Measurements from ENCODE around the gene ZNF22. TPM values are rescaled to one million over a fixed set of nuclear protein-coding genes. Genes with fewer than 3 reads are reported as not detected.
A peak's percentile ranks its signal among the peaks of the same experiment; 100 is the strongest.

Gene ZNF22
- total and polyA plus RNA-seq, 12 donors, result 8.0 to 28.7 (median 13.2) TPM

DNA sequence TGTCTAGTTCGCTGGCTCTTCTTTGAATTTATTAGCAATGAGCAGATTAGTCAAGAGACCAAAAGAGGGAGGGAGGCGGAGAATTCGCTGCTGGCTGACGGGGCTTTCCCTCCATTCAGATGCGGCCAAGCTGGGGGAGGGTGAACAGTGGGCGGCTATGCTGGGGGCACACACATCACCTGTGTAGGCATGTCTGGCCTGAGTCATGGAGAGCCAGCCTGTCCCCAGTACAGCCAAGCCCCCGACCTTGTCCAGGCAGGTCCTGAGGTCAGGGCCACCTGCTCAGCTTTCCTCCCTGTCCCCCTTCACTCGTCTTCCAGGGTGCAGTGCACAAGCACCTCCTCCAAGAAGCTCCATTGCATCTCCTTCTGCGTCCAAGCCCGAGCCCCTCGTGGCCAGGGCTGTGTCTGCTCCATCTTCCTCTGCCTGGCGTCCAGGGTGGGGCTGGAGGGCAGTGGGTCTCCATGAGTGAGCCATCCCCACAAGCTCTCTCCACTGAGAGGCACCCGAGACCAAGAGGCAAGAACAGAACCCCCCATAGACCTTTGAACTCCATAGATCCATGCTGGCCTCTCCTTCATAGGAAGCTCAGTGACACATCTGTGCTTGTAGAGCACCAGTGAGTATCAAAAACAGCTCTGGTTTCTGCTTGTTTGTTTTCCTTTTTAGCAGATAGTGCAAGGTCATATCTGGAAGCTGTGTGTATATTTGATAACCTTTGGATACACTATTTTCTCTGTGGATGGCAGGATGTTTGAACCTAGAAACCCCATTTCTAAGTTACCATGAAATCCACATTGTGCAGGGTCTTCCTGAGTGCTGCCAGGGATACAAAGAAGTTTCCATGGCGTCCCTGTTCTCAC, 20.2 kb upstream of the ZNF22 start:
- Histone ChIP-seq H3K27me3 (no peaks in the 10 kb centered on the region), H3K36me3 (replicated peaks in 1 of 2) (peaks cover 0 to 17% of the 10 kb centered on the region in 2 donors), H3K4me1 (replicated peaks in 1 of 2) (peaks cover 44 to 70% of the 10 kb centered on the region in 2 donors), H3K27ac (peak overlapping the region; percentile 10 to 83 (median 71)), H3K9me3 (replicated peaks in 1 of 3) (no peaks in the 10 kb centered on the region), H3K4me3 (no peak overlapping the region)
- no peak for TF ChIP-seq POLR2A (IDR thresholded peaks at IDR 0.05)
- TF ChIP-seq, protein P1, sequence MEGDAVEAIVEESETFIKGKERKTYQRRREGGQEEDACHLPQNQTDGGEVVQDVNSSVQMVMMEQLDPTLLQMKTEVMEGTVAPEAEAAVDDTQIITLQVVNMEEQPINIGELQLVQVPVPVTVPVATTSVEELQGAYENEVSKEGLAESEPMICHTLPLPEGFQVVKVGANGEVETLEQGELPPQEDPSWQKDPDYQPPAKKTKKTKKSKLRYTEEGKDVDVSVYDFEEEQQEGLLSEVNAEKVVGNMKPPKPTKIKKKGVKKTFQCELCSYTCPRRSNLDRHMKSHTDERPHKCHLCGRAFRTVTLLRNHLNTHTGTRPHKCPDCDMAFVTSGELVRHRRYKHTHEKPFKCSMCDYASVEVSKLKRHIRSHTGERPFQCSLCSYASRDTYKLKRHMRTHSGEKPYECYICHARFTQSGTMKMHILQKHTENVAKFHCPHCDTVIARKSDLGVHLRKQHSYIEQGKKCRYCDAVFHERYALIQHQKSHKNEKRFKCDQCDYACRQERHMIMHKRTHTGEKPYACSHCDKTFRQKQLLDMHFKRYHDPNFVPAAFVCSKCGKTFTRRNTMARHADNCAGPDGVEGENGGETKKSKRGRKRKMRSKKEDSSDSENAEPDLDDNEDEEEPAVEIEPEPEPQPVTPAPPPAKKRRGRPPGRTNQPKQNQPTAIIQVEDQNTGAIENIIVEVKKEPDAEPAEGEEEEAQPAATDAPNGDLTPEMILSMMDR (IDR thresholded peaks at IDR 0.05), result no peak
- no peak for DNase-seq
- intact Hi-C loops (cut with DNase I), result no loop called here
- 70 to 78% (median 76%) methylated on average over 14 of the region's 14 CpGs for WGBS, 4 donors

DNA sequence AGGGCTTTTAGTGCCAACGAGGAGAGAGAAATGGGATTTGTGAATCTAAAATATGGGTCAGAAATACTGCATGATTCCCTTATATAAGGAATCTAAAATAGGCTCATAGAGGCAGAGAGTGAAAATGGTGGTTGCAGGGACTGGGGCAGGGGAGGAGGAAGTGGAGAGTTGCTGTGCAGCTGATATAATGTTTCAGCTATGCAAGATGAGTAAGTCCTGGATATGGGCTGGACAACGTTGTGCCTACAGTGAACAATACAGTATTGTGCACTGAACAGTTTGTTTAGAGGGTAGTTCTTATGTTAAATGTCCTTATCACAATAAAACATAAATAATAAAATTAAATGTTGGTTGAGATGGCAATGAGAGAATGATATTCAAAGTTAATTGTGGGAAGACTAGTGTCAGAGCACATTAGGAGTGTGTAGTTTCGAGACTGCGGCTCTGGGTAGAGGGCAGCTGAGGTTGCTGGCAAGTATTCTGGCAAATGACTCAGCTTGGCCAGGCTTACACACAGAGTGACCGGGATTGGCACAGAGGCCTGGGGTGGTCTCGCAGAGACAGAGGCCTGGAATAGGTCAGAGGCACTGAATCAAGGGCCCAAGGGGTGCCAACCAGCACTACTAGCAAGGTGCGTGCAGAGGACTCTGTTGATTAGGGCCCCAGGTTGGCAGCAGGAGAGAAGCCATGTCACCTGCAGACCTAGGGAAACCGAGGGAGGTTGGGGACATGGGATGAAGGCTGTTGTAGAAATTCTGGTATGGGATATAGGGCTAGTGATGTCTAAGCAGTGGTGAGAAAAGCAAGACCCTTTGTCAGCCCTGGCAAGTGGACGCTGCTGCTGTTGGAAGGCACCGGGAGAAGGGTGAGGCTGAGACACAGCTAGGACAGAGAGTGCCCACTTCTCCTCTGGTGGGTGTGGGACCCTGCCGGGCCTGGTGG, 19.3 kb upstream of the ZNF22 start:
- Histone ChIP-seq H3K9me3 (replicated peaks in 1 of 3) (no peaks in the 10 kb centered on the region), H3K36me3 (replicated peaks in 1 of 2) (peaks cover 0 to 20% of the 10 kb centered on the region in 2 donors), H3K27ac (peak overlapping the region; percentile 10 to 83 (median 71)), H3K27me3 (no peaks in the 10 kb centered on the region), H3K4me1 (replicated peaks in 1 of 2) (peaks cover 44 to 68% of the 10 kb centered on the region in 2 donors), H3K4me3 (no peak overlapping the region)
- peak in 6 of 7 donors; percentile 75 to 83 (median 77) for DNase-seq
- intact Hi-C loops (cut with DNase I), result no loop called here
- TF ChIP-seq POLR2A (IDR thresholded peaks at IDR 0.05), result peak in 1 of 2 donors; percentile 39
- TF ChIP-seq, protein P1 (IDR thresholded peaks at IDR 0.05), result no peak
- WGBS, 4 donors, result 57 to 64% (median 59%) methylated on average over 10 to 11 of the region's 11 CpGs

DNA sequence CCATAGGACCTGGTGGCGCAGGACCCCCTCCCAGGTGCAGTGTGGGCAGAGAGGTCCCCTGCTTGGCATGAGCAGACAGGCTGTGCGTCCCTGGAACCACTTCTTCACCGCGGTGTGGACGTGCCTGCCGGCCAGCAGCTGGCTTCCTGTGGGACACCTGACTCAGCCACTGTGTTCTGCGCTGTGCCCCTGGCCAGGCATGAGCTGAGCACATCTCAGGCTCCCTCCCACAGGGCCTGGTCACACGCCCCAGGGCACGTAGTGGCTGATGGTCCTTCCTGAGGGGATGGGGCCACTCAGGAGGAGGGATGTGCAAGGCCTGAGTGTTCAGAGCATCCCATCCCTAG, 18.6 kb upstream of the ZNF22 start:
- no peak for TF ChIP-seq POLR2A (IDR thresholded peaks at IDR 0.05)
- TF ChIP-seq, protein P1 (IDR thresholded peaks at IDR 0.05), result no peak
- intact Hi-C loops (cut with DNase I), result no loop called here
- H3K27ac ChIP-seq, result peak overlapping the region in 2 of 5 donors; percentile 71 to 83
- H3K4me3 ChIP-seq, result no peak overlapping the region
- H3K36me3 ChIP-seq (replicated peaks in 1 of 2), result peaks cover 0 to 17% of the 10 kb centered on the region in 2 donors
- DNase-seq, result no peak
- peaks cover 44 to 62% of the 10 kb centered on the region in 2 donors for H3K4me1 ChIP-seq (replicated peaks in 1 of 2)
- H3K27me3 ChIP-seq, result no peaks in the 10 kb centered on the region
- 77 to 86% (median 83%) methylated on average over 9 of the region's 9 CpGs; no CpG with 5 or more reads in 1 of the 4 donors for WGBS, 4 donors
- no peaks in the 10 kb centered on the region for H3K9me3 ChIP-seq (replicated peaks in 1 of 3)

DNA sequence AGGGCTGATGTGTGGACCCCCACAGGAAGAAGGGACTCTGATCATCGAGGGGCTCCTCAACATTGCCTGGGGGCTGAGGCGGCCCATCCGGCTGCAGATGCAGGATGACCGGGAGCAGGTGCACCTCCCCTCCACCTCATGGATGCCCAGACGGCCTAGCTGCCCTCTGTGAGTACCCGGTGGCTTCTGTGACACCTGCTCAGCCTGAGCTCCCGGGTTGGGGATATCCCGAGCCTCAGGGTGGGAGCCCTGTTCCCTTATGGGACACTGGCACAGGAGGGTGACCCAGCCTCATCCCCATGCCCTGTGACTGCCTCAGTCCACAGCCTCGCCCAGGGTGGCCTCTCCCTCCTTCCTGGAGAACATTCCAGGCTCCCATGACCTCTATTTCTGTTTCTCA, 18.2 kb upstream of the ZNF22 start:
- Histone ChIP-seq H3K27ac (peak overlapping the region in 2 of 5 donors; percentile 12 to 71), H3K9me3 (replicated peaks in 1 of 3) (no peaks in the 10 kb centered on the region), H3K36me3 (replicated peaks in 1 of 2) (peaks cover 0 to 15% of the 10 kb centered on the region in 2 donors), H3K27me3 (no peaks in the 10 kb centered on the region), H3K4me1 (replicated peaks in 1 of 2) (peaks cover 41 to 57% of the 10 kb centered on the region in 2 donors), H3K4me3 (no peak overlapping the region)
- intact Hi-C loops (cut with DNase I), result no loop called here
- peak in 1 of 7 donors; percentile 15 for DNase-seq
- TF ChIP-seq, protein P1 (IDR thresholded peaks at IDR 0.05), result no peak
- TF ChIP-seq POLR2A (IDR thresholded peaks at IDR 0.05), result no peak
- 94 to 100% (median 96%) methylated on average over 1 to 9 of the region's 9 CpGs for WGBS, 4 donors

All from adrenal gland (tissue), 12 donors.